GM12891 (cell line): ENCODE measurements around the gene ISYNA1.

Source experiments
- DNase-seq: peaks from one replicate; pipeline ENCODE4 v3.0.0; 2011; ENCODE audit warnings: low spot score; ENCODE audit not compliant: insufficient read length
- FAIRE-seq: peaks from 2 replicates; lab custom pipeline; 2011; peaks lifted over from hg19 to GRCh38; lab: Jason Lieb, UNC
- PAX5 ChIP-seq: IDR thresholded peaks from 2 replicates; pipeline ENCODE4 v1.6.1; 2011; ENCODE audit warnings: low read length, moderate library complexity, mild to moderate bottlenecking; ENCODE audit not compliant: insufficient read depth, severe bottlenecking
- POLR2A ChIP-seq: IDR thresholded peaks from 2 replicates; pipeline ENCODE4 v1.6.1; 2011; ENCODE audit warnings: low read depth, low read length, control low read depth
- POLR2AphosphoS5 ChIP-seq: IDR thresholded peaks from 2 replicates; pipeline ENCODE4 v1.6.1; 2011; ENCODE audit warnings: low read depth, low read length, control low read depth
- POU2F2 ChIP-seq: IDR thresholded peaks from 2 replicates; pipeline ENCODE4 v1.6.1; 2011; ENCODE audit warnings: low read depth, mild to moderate bottlenecking, control low read depth, low read length, moderate library complexity
- SPI1 ChIP-seq: IDR thresholded peaks from 2 replicates; pipeline ENCODE4 v1.6.1; 2011; ENCODE audit warnings: low read depth, low read length, control low read depth
- TAF1 ChIP-seq: IDR thresholded peaks from 2 replicates; pipeline ENCODE4 v1.6.1; 2011; ENCODE audit warnings: low read depth, low read length, control low read depth

Gene ISYNA1

GRCh38 chr19:18477042-18477779, 39.3 kb upstream of the ISYNA1 start:
- FAIRE-seq (no peak), DNase-seq (no peak)
- TF ChIP-seq POLR2A (no peak), PAX5 (no peak), TAF1 (no peak), POLR2AphosphoS5 (no peak), POU2F2 (no peak)

- TF ChIP-seq SPI1 (no peak), POLR2A (no peak), TAF1 (no peak), POU2F2 (no peak), PAX5 (no peak), POLR2AphosphoS5 (no peak)
- FAIRE-seq (no peak), DNase-seq (no peak)
These were observed 38.6 kb upstream of the ISYNA1 start for GRCh38 chr19:18476507-18477041.

- no peak for DNase-seq
- no peak for FAIRE-seq
- TF ChIP-seq POLR2A = no peak
- TF ChIP-seq POLR2AphosphoS5 = no peak
- no peak for TF ChIP-seq POU2F2
- TF ChIP-seq TAF1 = no peak
- TF ChIP-seq PAX5 = no peak
- no peak for TF ChIP-seq SPI1
These were observed 37.9 kb upstream of the ISYNA1 start for GRCh38 chr19:18475762-18476331.

GRCh38 chr19:18475004-18475453, 37.1 kb upstream of the ISYNA1 start:
- no peak for TF ChIP-seq SPI1
- no peak for TF ChIP-seq TAF1
- no peak for TF ChIP-seq POLR2AphosphoS5
- no peak for TF ChIP-seq POU2F2
- TF ChIP-seq POLR2A = no peak
- TF ChIP-seq PAX5 = no peak
- FAIRE-seq (no peak), DNase-seq (no peak)

GRCh38 chr19:18474366-18474887, 36.5 kb upstream of the ISYNA1 start:
- DNase-seq = no peak
- peak; percentile 9 for FAIRE-seq
- TF ChIP-seq POLR2AphosphoS5 (no peak), PAX5 (no peak), POLR2A (no peak), TAF1 (no peak), POU2F2 (no peak), SPI1 (no peak)

GRCh38 chr19:18473706-18474087, 35.8 kb upstream of the ISYNA1 start:
- FAIRE-seq = no peak
- DNase-seq = no peak
- TF ChIP-seq TAF1 (no peak), SPI1 (no peak), PAX5 (no peak), POLR2AphosphoS5 (no peak), POLR2A (no peak), POU2F2 (no peak)

GRCh38 chr19:18473003-18473705, 35.2 kb upstream of the ISYNA1 start:
- FAIRE-seq (no peak), DNase-seq (no peak)
- no peak for TF ChIP-seq POLR2AphosphoS5
- TF ChIP-seq PAX5 = no peak
- no peak for TF ChIP-seq POU2F2
- no peak for TF ChIP-seq SPI1
- no peak for TF ChIP-seq TAF1

- FAIRE-seq = no peak
- no peak for TF ChIP-seq POLR2A
- TF ChIP-seq TAF1 = no peak
- TF ChIP-seq POLR2AphosphoS5 = no peak
- no peak for TF ChIP-seq SPI1
- TF ChIP-seq POU2F2 = no peak
- no peak for TF ChIP-seq PAX5
These were observed 32.9 kb upstream of the ISYNA1 start for GRCh38 chr19:18470787-18471186.

More at GRCh38 chr19:18470787-18471186, 32.9 kb upstream of the ISYNA1 start:
- DNase-seq = no peak
